HAP-1 (cell line): ENCODE data around the gene AATK.

Experiments used
- DNase-seq, 2 experiments: peaks; one replicate each; pipeline ENCODE4 v3.0.0-alpha.2; 2016 to 2020; ENCODE audit warnings: low spot score in 2 of 2
- H3K27me3 ChIP-seq: fragments of 250-450 bp; sonication (Bioruptor Pico); 2 replicates; pipeline ENCODE4 v1.5.1; 2020; ENCODE audit warnings: low read depth, mild to moderate bottlenecking, moderate library complexity
- H3K36me3 ChIP-seq: fragments of 250-450 bp; sonication (Bioruptor Pico); replicated peaks from 2 replicates; pipeline ENCODE4 v1.5.1; 2020; ENCODE audit warnings: mild to moderate bottlenecking
- H3K4me1 ChIP-seq: fragments of 250-450 bp; sonication (Bioruptor Pico); 2 replicates; pipeline ENCODE4 v1.5.1; 2020; ENCODE audit warnings: mild to moderate bottlenecking
- H3K4me3 ChIP-seq: fragments of 250-450 bp; sonication (Bioruptor Pico); 2 replicates; pipeline ENCODE4 v1.5.1; 2020; ENCODE audit warnings: mild to moderate bottlenecking, moderate library complexity
- H3K9me3 ChIP-seq: fragments of 250-450 bp; sonication (Bioruptor Pico); 2 replicates; pipeline ENCODE4 v1.5.1; 2020; ENCODE audit warnings: mild to moderate bottlenecking, moderate library complexity
- in situ Hi-C: fragments of 300-500 bp; cut with MboI; formaldehyde crosslinking; loops from 3 replicates; pipeline ENCODE4 v1.14.3; 2020; ENCODE audit warnings: low sequenced_read_pairs, inconsistent platforms, mixed read lengths

AATK gene

GRCh38 chr17:81101614-81102306, 64.3 kb downstream of the AATK start:
- no peak overlapping the region for H3K4me3 ChIP-seq
- H3K4me1 ChIP-seq, result peaks cover 10% of the 10 kb centered on the region
- no peaks in the 10 kb centered on the region for H3K9me3 ChIP-seq
- peak; percentile 75 to 91 for DNase-seq
- in situ Hi-C loops, result no loop called here
- no peaks in the 10 kb centered on the region for H3K27me3 ChIP-seq
- H3K36me3 ChIP-seq, result peaks cover 7% of the 10 kb centered on the region

- no peaks in the 10 kb centered on the region for H3K27me3 ChIP-seq
- no peak for DNase-seq
- in situ Hi-C loops, result no loop called here
- H3K9me3 ChIP-seq, result no peaks in the 10 kb centered on the region
- H3K4me1 ChIP-seq, result peaks cover 10% of the 10 kb centered on the region
- H3K4me3 ChIP-seq, result no peak overlapping the region
- H3K36me3 ChIP-seq, result peaks cover 9% of the 10 kb centered on the region
These were observed 65.4 kb downstream of the AATK start for GRCh38 chr17:81100668-81101067.

GRCh38 chr17:81099888-81100287, 66.1 kb downstream of the AATK start:
- H3K36me3 ChIP-seq, result peaks cover 13% of the 10 kb centered on the region
- H3K27me3 ChIP-seq, result no peaks in the 10 kb centered on the region
- DNase-seq, result no peak
- peaks cover 17% of the 10 kb centered on the region for H3K4me1 ChIP-seq
- H3K4me3 ChIP-seq, result no peak overlapping the region
- H3K9me3 ChIP-seq, result no peaks in the 10 kb centered on the region
- in situ Hi-C loops, result no loop called here

GRCh38 chr17:81097943-81098308, 68.1 kb downstream of the AATK start:
- in situ Hi-C loops, result no loop called here

GRCh38 chr17:81097134-81097942, 68.7 kb downstream of the AATK start:
- in situ Hi-C loops, result no loop called here
- DNase-seq, result peak; percentile 47 to 76
- no peak overlapping the region for H3K4me3 ChIP-seq
- H3K27me3 ChIP-seq, result no peaks in the 10 kb centered on the region
- peaks cover 13% of the 10 kb centered on the region for H3K36me3 ChIP-seq
- H3K9me3 ChIP-seq, result no peaks in the 10 kb centered on the region
- peaks cover 31% of the 10 kb centered on the region for H3K4me1 ChIP-seq

More at GRCh38 chr17:81097943-81098308, 68.1 kb downstream of the AATK start:
- peaks cover 13% of the 10 kb centered on the region for H3K36me3 ChIP-seq
- peaks cover 31% of the 10 kb centered on the region for H3K4me1 ChIP-seq
- H3K4me3 ChIP-seq, result no peak overlapping the region
- H3K27me3 ChIP-seq, result no peaks in the 10 kb centered on the region
- no peaks in the 10 kb centered on the region for H3K9me3 ChIP-seq
- no peak for DNase-seq

GRCh38 chr17:81096741-81097133, 69.3 kb downstream of the AATK start:
- DNase-seq, result no peak
- no peaks in the 10 kb centered on the region for H3K27me3 ChIP-seq
- H3K36me3 ChIP-seq, result peaks cover 13% of the 10 kb centered on the region
- in situ Hi-C loops, result no loop called here
- H3K9me3 ChIP-seq, result no peaks in the 10 kb centered on the region
- H3K4me3 ChIP-seq, result no peak overlapping the region
- peaks cover 31% of the 10 kb centered on the region for H3K4me1 ChIP-seq

- no peak overlapping the region for H3K4me3 ChIP-seq
These were observed 70.6 kb downstream of the AATK start for GRCh38 chr17:81095383-81095762.

GRCh38 chr17:81094509-81095382, 71.3 kb downstream of the AATK start:
- Histone ChIP-seq H3K27me3 (no peaks in the 10 kb centered on the region), H3K4me1 (peaks cover 31% of the 10 kb centered on the region), H3K36me3 (peaks cover 7% of the 10 kb centered on the region; the same call in 1 of the 2 replicates), H3K9me3 (no peaks in the 10 kb centered on the region), H3K4me3 (no peak overlapping the region)
- in situ Hi-C loops, result no loop called here
- peak; percentile 95 to 96 for DNase-seq

More at GRCh38 chr17:81095383-81095762, 70.6 kb downstream of the AATK start:
- Histone ChIP-seq H3K36me3 (peaks cover 7% of the 10 kb centered on the region), H3K27me3 (no peaks in the 10 kb centered on the region), H3K9me3 (no peaks in the 10 kb centered on the region), H3K4me1 (peaks cover 31% of the 10 kb centered on the region)
- DNase-seq, result no peak
- in situ Hi-C loops, result no loop called here

GRCh38 chr17:81093619-81094508, 72.2 kb downstream of the AATK start:
- peaks cover 31% of the 10 kb centered on the region for H3K4me1 ChIP-seq
- in situ Hi-C loops, result no loop called here
- H3K36me3 ChIP-seq, result peaks cover 7% of the 10 kb centered on the region; the same call in 1 of the 2 replicates
- no peaks in the 10 kb centered on the region for H3K27me3 ChIP-seq
- H3K4me3 ChIP-seq, result no peak overlapping the region
- H3K9me3 ChIP-seq, result no peaks in the 10 kb centered on the region
- DNase-seq, result no peak

- in situ Hi-C loops, result no loop called here
These were observed 73.4 kb downstream of the AATK start for GRCh38 chr17:81092518-81093095.

GRCh38 chr17:81091774-81092517, 74.1 kb downstream of the AATK start:
- H3K27me3 ChIP-seq, result no peaks in the 10 kb centered on the region
- in situ Hi-C loops, result no loop called here

More at GRCh38 chr17:81092518-81093095, 73.4 kb downstream of the AATK start:
- H3K4me3 ChIP-seq, result no peak overlapping the region
- peaks cover 7% of the 10 kb centered on the region; the same call in 1 of the 2 replicates for H3K36me3 ChIP-seq
- peaks cover 29% of the 10 kb centered on the region for H3K4me1 ChIP-seq
- H3K9me3 ChIP-seq, result no peaks in the 10 kb centered on the region
- H3K27me3 ChIP-seq, result no peaks in the 10 kb centered on the region
- DNase-seq, result no peak

GRCh38 chr17:81091154-81091553, 74.9 kb downstream of the AATK start:
- in situ Hi-C loops, result no loop called here
- H3K4me1 ChIP-seq, result peaks cover 20% of the 10 kb centered on the region
- no peak for DNase-seq
- H3K27me3 ChIP-seq, result no peaks in the 10 kb centered on the region
- H3K36me3 ChIP-seq, result peaks cover 7% of the 10 kb centered on the region
- no peaks in the 10 kb centered on the region for H3K9me3 ChIP-seq
- no peak overlapping the region for H3K4me3 ChIP-seq

More at GRCh38 chr17:81091774-81092517, 74.1 kb downstream of the AATK start:
- Histone ChIP-seq H3K9me3 (no peaks in the 10 kb centered on the region), H3K4me3 (no peak overlapping the region), H3K4me1 (peaks cover 22% of the 10 kb centered on the region), H3K36me3 (peaks cover 7% of the 10 kb centered on the region)
- no peak for DNase-seq
